HCT116 (cell line): ENCODE data around the gene PLSCR4. TPM values are rescaled to one million over a fixed set of nuclear protein-coding genes. Genes with fewer than 3 reads are reported as not detected.

Experiments used
- ATAC-seq: fragments of 200-7000 bp; cut with Tn5 transposase; 2 replicates; pipeline ENCODE4 v1.9.1; 2020; ENCODE audit warnings: mild to moderate bottlenecking, moderate library complexity
- BruUV-seq: library from RNA; stranded (reverse); fragments of 400-500 nt; replicated peaks from 2 replicates; lab custom pipeline; 2021; lab: Mats Ljungman, UMichigan
- CTCF ChIA-PET: fragments of 300-600 bp; sonication (Branson Sonifier 250); formaldehyde crosslinking; loops from one replicate; lab custom pipeline; 2021; ENCODE audit warnings: antibody characterized with exemption; lab: Charles Lee
- POLR2A ChIA-PET: fragments of 300-600, 350-600 bp; sonication (Branson Sonifier 250); formaldehyde crosslinking; loops from one replicate; lab custom pipeline; 2021; ENCODE audit warnings: antibody characterized with exemption; lab: Charles Lee
- RAD21 ChIA-PET, 2 experiments: fragments of 300-600 bp; sonication (Branson Sonifier 250); formaldehyde crosslinking; loops; one replicate each; lab custom pipeline; 2023; ENCODE audit warnings: low total read pairs in 2 of 2; ENCODE audit not compliant: uncharacterized antibody in 2 of 2, unreplicated experiment in 2 of 2, low non-redundant PET in 1 of 2; lab: Charles Lee
- DNase-seq: peaks from one replicate; pipeline ENCODE4 v3.0.0-alpha.2; 2010; ENCODE audit warnings: low read depth, low spot score
- H2AFZ ChIP-seq: fragments of 200-600 bp; shearing (Covaris generic), sonication (generic); 2 replicates; pipeline ENCODE4 v1.6.1; 2017; ENCODE audit warnings: low read depth, mixed run types, mixed read lengths, antibody characterized with exemption, low read length; ENCODE audit not compliant: poor library complexity, severe bottlenecking
- H3K27ac ChIP-seq: 2 replicates; pipeline ENCODE4 v1.5.1; 2012; ENCODE audit warnings: low read depth, low read length
- H3K27me3 ChIP-seq: fragments of 200-600 bp; sonication (generic); 2 replicates; pipeline ENCODE4 v1.6.1; 2016; ENCODE audit warnings: mixed run types, low read length, mixed read lengths; ENCODE audit not compliant: insufficient read depth
- H3K36me3 ChIP-seq, 2 experiments: fragments of 200-500 bp in 1 of 2; fragments of 200-600 bp in 1 of 2; sonication (Bioruptor generic) in 1 of 2; sonication (generic) in 1 of 2; 2 replicates each; pipeline versions ENCODE4 v1.5.1 to v1.6.1; 2014 to 2016; ENCODE audit warnings: low read length in 2 of 2, inconsistent platforms in 1 of 2, mixed read lengths in 1 of 2, mixed run types in 1 of 2; ENCODE audit not compliant: insufficient read depth in 2 of 2, control insufficient read depth in 1 of 2
- H3K4me1 ChIP-seq, 2 experiments: fragments of 200-600 bp in 1 of 2; sonication (generic) in 1 of 2; 2 replicates each; pipeline versions ENCODE4 v1.5.1 to v1.6.1; 2012 to 2017; ENCODE audit warnings: low read length in 2 of 2, inconsistent platforms in 1 of 2, mild to moderate bottlenecking in 1 of 2, mixed read lengths in 1 of 2, mixed run types in 1 of 2, moderate library complexity in 1 of 2; ENCODE audit not compliant: insufficient read depth in 2 of 2, control insufficient read depth in 1 of 2
- H3K4me2 ChIP-seq: fragments of 200-600 bp; sonication (generic); 2 replicates; pipeline ENCODE4 v1.6.1; 2017; ENCODE audit warnings: mixed run types, low read length, mixed read lengths
- H3K4me3 ChIP-seq, 2 experiments: fragments of 200-600 bp in 1 of 2; sonication (generic) in 1 of 2; replicated peaks in 1 of 2; 2 replicates each; pipeline ENCODE4 v1.5.1; 2011 to 2016; ENCODE audit warnings: low read length in 2 of 2, control low read depth in 1 of 2, low read depth in 1 of 2, mild to moderate bottlenecking in 1 of 2, mixed read lengths in 1 of 2, mixed run types in 1 of 2
- H3K79me2 ChIP-seq: fragments of 200-600 bp; sonication (generic); 2 replicates; pipeline ENCODE4 v1.6.1; 2017; ENCODE audit warnings: mild to moderate bottlenecking, mixed run types, low read length, moderate library complexity, mixed read lengths; ENCODE audit not compliant: insufficient read depth
- H3K9ac ChIP-seq: fragments of 200-600 bp; sonication (generic); 2 replicates; pipeline ENCODE4 v1.6.1; 2016; ENCODE audit warnings: low read length, mixed read lengths
- H3K9me2 ChIP-seq: fragments of 200-600 bp; sonication (generic), shearing (Covaris generic); 2 replicates; pipeline ENCODE4 v1.6.1; 2017; ENCODE audit warnings: mixed run types, mild to moderate bottlenecking, moderate library complexity; ENCODE audit not compliant: insufficient read depth
- H3K9me3 ChIP-seq, 2 experiments: fragments of 200-500 bp in 1 of 2; fragments of 200-600 bp in 1 of 2; sonication (Bioruptor generic) in 1 of 2; sonication (generic) in 1 of 2; 2 replicates each; pipeline ENCODE4 v1.6.1; 2014 to 2017; ENCODE audit warnings: low read length in 2 of 2, mixed read lengths in 2 of 2, inconsistent platforms in 1 of 2, low read depth in 1 of 2, mild to moderate bottlenecking in 1 of 2, mixed run types in 1 of 2, moderate library complexity in 1 of 2; ENCODE audit not compliant: control insufficient read depth in 1 of 2, insufficient read depth in 1 of 2
- H4K20me1 ChIP-seq: fragments of 200-600 bp; sonication (generic), shearing (Covaris generic); 2 replicates; pipeline ENCODE4 v1.6.1; 2017; ENCODE audit warnings: mixed run types, mild to moderate bottlenecking, moderate library complexity; ENCODE audit not compliant: insufficient read depth
- JUND ChIP-seq: IDR thresholded peaks from 2 replicates; pipeline ENCODE4 v1.6.1; 2012
- RAD21 ChIP-seq: IDR thresholded peaks from 2 replicates; pipeline ENCODE4 v1.6.1; 2012; ENCODE audit warnings: low read depth, mild to moderate bottlenecking
- TCF7L2 ChIP-seq: IDR thresholded peaks from 2 replicates; pipeline ENCODE4 v1.7.0; 2011; ENCODE audit warnings: borderline replicate concordance, inconsistent platforms; ENCODE audit not compliant: insufficient read depth, insufficient read length; ENCODE audit errors: extremely low read depth
- intact Hi-C: fragments of 100-400 bp; cut with micrococcal nuclease; formaldehyde crosslinking; loops from 2 replicates; pipeline ENCODE4 v1.10.0; 2022
- total RNA-seq: library from RNA; stranded (reverse); gene quantifications from one replicate; pipeline ENCODE4 v1.2.1, GENCODE V29; 2021; ENCODE audit not compliant: unreplicated experiment
- TF ChIP-seq, protein P1 (sequence below), 3 experiments: fragments of 200-600 bp in 1 of 3; sonication (generic) in 1 of 3; IDR thresholded peaks in 2 of 3; conservative IDR thresholded peaks in 1 of 3; 2 replicates each; pipeline ENCODE4 v1.5.1; 2012 to 2017; ENCODE audit warnings: low read depth in 2 of 3, low read length in 2 of 3, antibody characterized with exemption in 1 of 3, borderline replicate concordance in 1 of 3, control low read depth in 1 of 3, mild to moderate bottlenecking in 1 of 3, mixed read lengths in 1 of 3, mixed run types in 1 of 3, moderate library complexity in 1 of 3; ENCODE audit not compliant: insufficient read depth in 1 of 3

Gene PLSCR4
- total RNA-seq, 1 experiment from 2014 or later, result 4.1 TPM

DNA sequence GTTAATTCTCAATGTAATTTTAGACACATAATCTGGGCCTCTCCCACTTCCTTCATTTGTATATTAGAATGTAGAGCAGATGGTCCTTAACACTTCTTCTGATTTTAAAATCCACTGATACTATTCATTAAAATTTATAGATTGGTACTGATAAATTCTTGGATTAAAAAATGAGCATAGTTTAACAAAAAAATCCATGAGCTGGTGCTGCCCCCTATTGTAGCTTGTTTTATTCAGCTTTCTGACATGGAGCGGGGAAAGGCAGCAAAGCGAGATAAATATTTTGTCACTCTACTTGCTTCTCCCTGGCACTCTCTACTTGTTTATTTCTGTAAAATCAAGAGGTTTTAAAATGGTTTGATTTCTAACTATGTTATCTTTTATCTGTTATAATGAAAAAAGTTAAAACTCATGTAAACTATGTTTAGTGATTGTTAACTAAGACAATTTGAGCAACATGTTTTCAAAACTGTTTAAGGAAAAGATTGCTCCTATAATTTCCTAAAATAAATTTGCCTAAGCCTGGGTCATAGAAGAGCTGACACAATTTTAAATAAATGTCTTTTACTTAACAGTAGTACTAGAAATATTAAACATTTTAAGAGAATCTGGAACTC is 63.5 kb downstream of the PLSCR4 start:
- CTCF ChIA-PET, result interaction anchor here (0.6 to 5.1 kb wide), 18 partner anchors 9 to 420 kb away, joined by 3 to 141 read pairs (median 4); partner anchors contain the start of gene PLOD2
- POLR2A ChIA-PET, result no interaction called here
- Histone ChIP-seq H3K27me3 (no peaks in the 10 kb centered on the region), H3K4me2 (no peak overlapping the region), H3K9me2 (no peaks in the 10 kb centered on the region), H3K4me1 (peaks cover 0 to 11% of the 10 kb centered on the region in 2 experiments; a peak in 2 of 4 replicates), H3K79me2 (no peaks in the 10 kb centered on the region), H3K9ac (no peak overlapping the region), H3K4me3 (no peak overlapping the region), H2AFZ (no peak overlapping the region), H3K27ac (no peak overlapping the region), H4K20me1 (no peaks in the 10 kb centered on the region), H3K9me3 (no peaks in the 10 kb centered on the region), H3K36me3 (no peaks in the 10 kb centered on the region)
- TF ChIP-seq, protein P1, sequence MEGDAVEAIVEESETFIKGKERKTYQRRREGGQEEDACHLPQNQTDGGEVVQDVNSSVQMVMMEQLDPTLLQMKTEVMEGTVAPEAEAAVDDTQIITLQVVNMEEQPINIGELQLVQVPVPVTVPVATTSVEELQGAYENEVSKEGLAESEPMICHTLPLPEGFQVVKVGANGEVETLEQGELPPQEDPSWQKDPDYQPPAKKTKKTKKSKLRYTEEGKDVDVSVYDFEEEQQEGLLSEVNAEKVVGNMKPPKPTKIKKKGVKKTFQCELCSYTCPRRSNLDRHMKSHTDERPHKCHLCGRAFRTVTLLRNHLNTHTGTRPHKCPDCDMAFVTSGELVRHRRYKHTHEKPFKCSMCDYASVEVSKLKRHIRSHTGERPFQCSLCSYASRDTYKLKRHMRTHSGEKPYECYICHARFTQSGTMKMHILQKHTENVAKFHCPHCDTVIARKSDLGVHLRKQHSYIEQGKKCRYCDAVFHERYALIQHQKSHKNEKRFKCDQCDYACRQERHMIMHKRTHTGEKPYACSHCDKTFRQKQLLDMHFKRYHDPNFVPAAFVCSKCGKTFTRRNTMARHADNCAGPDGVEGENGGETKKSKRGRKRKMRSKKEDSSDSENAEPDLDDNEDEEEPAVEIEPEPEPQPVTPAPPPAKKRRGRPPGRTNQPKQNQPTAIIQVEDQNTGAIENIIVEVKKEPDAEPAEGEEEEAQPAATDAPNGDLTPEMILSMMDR (IDR thresholded peaks at IDR 0.05 in 2 of 3, conservative IDR thresholded peaks at IDR 0.05 in 1 of 3; ENCODE audit: borderline replicate concordance in 1 of 3, insufficient read depth in 1 of 3, low read depth in 2 of 3, low read length in 2 of 3), result peak; percentile 57 to 75 (median 68); a peak in 5 of 6 replicates
- TF ChIP-seq RAD21, result peak; percentile 79
- no peak for TF ChIP-seq TCF7L2
- no peak for TF ChIP-seq JUND
- intact Hi-C loops, result loop anchor here (1.0 kb wide), 2 partner anchors 122 to 410 kb away; no protein-coding TSS in a partner anchor
- RAD21 ChIA-PET, result interaction anchor here (0.8 to 3.2 kb wide), 5 partner anchors 122 to 411 kb away, joined by 3 to 14 read pairs (median 3); no protein-coding TSS in a partner anchor
- BruUV-seq, result no TSS peak
- peak; percentile 29 for DNase-seq
- no peak for ATAC-seq
